OCI-M2 (cell line): ENCODE data around the gene PTPRD.

Experiments
- DNase-seq: peaks from one replicate; lab custom pipeline; 2025; ENCODE audit not compliant: unreplicated experiment; lab: John Stamatoyannopoulos, UW

Gene PTPRD

GRCh38 chr9:10612641-10613398 is at the start of gene PTPRD:
Gene PTPRD (minus strand): TSS chr9:10613002.
- no peak for DNase-seq

- no peak for DNase-seq
Observed at GRCh38 chr9:10661994-10662393, 49.2 kb upstream of the PTPRD start.

GRCh38 chr9:10661376-10661775 is 48.6 kb upstream of the PTPRD start:
- no peak for DNase-seq

- DNase-seq: no peak
Observed at GRCh38 chr9:10651012-10651411, 38.2 kb upstream of the PTPRD start.

GRCh38 chr9:10649076-10649475 is 36.3 kb upstream of the PTPRD start:
- no peak for DNase-seq

- DNase-seq: no peak
Observed at GRCh38 chr9:10633785-10634184, 21.0 kb upstream of the PTPRD start.

GRCh38 chr9:10614196-10614800 is 1.5 kb upstream of the PTPRD start:
- no peak for DNase-seq

GRCh38 chr9:10613419-10613818 is 617 bp upstream of the PTPRD start:
- DNase-seq: no peak

GRCh38 chr9:10605388-10605787 is 7.4 kb downstream of the PTPRD start:
- no peak for DNase-seq

- no peak for DNase-seq
Observed at GRCh38 chr9:10604927-10605326, 7.9 kb downstream of the PTPRD start.

- DNase-seq: no peak
Observed at GRCh38 chr9:10597801-10598200, 15.0 kb downstream of the PTPRD start.

GRCh38 chr9:10594482-10594881 is 18.3 kb downstream of the PTPRD start:
- no peak for DNase-seq

- no peak for DNase-seq
Observed at GRCh38 chr9:10586407-10586806, 26.4 kb downstream of the PTPRD start.

- DNase-seq: no peak
Observed at GRCh38 chr9:10571699-10572098, 41.1 kb downstream of the PTPRD start.

GRCh38 chr9:10566848-10567247 is 46.0 kb downstream of the PTPRD start:
- no peak for DNase-seq

GRCh38 chr9:10562581-10563343 is 50.0 kb downstream of the PTPRD start:
- no peak for DNase-seq

- no peak for DNase-seq
Observed at GRCh38 chr9:10548348-10548747, 64.5 kb downstream of the PTPRD start.

GRCh38 chr9:10538073-10538472 is 74.7 kb downstream of the PTPRD start:
- no peak for DNase-seq

- no peak for DNase-seq
Observed at GRCh38 chr9:10534850-10535249, 78.0 kb downstream of the PTPRD start.

- DNase-seq: no peak
Observed at GRCh38 chr9:10525972-10526371, 86.8 kb downstream of the PTPRD start.

GRCh38 chr9:10523164-10523563 is 89.6 kb downstream of the PTPRD start:
- DNase-seq: no peak

GRCh38 chr9:10512144-10512543 is 100.7 kb downstream of the PTPRD start:
- no peak for DNase-seq
